Keratinocyte (primary cell): ENCODE measurements around the gene ONECUT2.

Source experiments
- EZH2 ChIP-seq: IDR thresholded peaks from one replicate; pipeline ENCODE4 v1.6.1; 2012; ENCODE audit warnings: inconsistent platforms, mild to moderate bottlenecking, low read length, moderate library complexity
- TF ChIP-seq, protein P1 (sequence below), 3 experiments: IDR thresholded peaks in 1 of 3; conservative IDR thresholded peaks in 1 of 3; optimal IDR thresholded peaks in 1 of 3; 2 replicates in 2 of 3; 3 replicates in 1 of 3; pipeline versions ENCODE3 to v1.5.1; 2011; ENCODE audit warnings: low read length in 3 of 3, mild to moderate bottlenecking in 3 of 3, moderate library complexity in 2 of 3, control low read depth in 1 of 3, inconsistent platforms in 1 of 3; ENCODE audit not compliant: insufficient read depth in 2 of 3; ENCODE audit errors: extremely low read depth in 1 of 3

DNA sequence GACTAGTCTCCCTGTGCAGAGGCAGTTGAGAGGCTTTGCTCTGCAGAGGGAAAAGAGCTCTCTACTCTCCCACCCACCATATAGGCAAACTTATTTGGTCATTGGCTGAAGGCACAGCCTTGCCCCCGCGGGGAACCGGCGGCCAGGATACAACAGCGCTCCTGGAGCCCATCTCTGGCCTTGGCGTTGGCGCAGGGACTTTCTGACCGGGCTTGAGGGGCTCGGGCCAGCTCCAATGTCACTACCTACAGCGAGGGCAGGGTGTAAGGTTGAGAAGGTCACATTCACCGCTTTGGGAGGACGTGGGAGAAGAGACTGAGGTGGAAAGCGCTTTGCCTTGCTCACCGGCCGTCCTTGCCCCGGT is 2.2 kb downstream of the ONECUT2 start:
- TF ChIP-seq, protein P1, sequence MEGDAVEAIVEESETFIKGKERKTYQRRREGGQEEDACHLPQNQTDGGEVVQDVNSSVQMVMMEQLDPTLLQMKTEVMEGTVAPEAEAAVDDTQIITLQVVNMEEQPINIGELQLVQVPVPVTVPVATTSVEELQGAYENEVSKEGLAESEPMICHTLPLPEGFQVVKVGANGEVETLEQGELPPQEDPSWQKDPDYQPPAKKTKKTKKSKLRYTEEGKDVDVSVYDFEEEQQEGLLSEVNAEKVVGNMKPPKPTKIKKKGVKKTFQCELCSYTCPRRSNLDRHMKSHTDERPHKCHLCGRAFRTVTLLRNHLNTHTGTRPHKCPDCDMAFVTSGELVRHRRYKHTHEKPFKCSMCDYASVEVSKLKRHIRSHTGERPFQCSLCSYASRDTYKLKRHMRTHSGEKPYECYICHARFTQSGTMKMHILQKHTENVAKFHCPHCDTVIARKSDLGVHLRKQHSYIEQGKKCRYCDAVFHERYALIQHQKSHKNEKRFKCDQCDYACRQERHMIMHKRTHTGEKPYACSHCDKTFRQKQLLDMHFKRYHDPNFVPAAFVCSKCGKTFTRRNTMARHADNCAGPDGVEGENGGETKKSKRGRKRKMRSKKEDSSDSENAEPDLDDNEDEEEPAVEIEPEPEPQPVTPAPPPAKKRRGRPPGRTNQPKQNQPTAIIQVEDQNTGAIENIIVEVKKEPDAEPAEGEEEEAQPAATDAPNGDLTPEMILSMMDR (optimal IDR thresholded peaks at IDR 0.05 in 1 of 3, IDR thresholded peaks at IDR 0.05 in 1 of 3, conservative IDR thresholded peaks at IDR 0.05 in 1 of 3; ENCODE audit: extremely low read depth in 1 of 3, insufficient read depth in 2 of 3, low read length in 3 of 3): no peak
- TF ChIP-seq EZH2: peak; percentile 56
